Measurements from ENCODE around the gene GZMM.

Gene GZMM

DNA sequence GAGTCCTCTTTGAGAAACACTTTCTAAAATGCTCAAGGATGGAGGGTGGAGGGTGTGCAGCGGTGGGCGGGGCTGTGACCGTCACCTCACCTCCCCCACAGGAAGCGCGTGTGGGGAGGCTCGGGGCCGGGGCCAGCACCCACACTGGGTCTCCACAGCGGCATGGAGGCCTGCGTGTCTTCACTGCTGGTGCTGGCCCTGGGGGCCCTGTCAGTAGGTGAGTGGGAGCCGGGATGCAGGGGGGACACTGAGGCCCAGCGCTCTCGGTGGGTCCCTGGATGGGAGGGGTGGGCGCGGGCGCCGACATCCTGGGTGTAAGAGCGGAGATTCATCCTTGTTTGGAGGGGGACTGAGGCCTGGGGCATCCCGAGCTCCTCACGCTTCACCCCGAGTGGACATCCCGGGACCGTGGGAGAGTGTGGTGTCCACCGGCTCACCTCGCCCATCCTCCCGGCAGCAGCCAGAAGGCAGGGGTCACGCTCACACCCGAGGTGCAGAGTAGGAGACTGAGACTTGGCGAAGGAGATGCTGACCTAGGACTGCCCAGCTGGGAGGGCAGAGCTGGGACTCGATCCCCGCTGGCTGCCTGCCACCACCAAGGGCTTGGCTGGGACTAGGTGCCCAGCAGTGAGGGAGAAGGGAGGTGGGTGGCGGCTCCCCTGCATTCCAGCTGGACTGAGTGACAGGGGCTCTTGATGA is at the start of gene GZMM:
Gene GZMM (plus strand): TSS at position 144 of the 699 bp plus-strand sequence. CDS start 19 bp downstream, at position 163.
- H3K4me3 ChIP-seq (replicated peaks in 1 of 2; ENCODE audit: low read depth in 2 of 2, low read length in 2 of 2): no peak within 1 kb of the TSS
- no peak for DNase-seq (ENCODE audit: low read depth in 2 of 2)

DNA sequence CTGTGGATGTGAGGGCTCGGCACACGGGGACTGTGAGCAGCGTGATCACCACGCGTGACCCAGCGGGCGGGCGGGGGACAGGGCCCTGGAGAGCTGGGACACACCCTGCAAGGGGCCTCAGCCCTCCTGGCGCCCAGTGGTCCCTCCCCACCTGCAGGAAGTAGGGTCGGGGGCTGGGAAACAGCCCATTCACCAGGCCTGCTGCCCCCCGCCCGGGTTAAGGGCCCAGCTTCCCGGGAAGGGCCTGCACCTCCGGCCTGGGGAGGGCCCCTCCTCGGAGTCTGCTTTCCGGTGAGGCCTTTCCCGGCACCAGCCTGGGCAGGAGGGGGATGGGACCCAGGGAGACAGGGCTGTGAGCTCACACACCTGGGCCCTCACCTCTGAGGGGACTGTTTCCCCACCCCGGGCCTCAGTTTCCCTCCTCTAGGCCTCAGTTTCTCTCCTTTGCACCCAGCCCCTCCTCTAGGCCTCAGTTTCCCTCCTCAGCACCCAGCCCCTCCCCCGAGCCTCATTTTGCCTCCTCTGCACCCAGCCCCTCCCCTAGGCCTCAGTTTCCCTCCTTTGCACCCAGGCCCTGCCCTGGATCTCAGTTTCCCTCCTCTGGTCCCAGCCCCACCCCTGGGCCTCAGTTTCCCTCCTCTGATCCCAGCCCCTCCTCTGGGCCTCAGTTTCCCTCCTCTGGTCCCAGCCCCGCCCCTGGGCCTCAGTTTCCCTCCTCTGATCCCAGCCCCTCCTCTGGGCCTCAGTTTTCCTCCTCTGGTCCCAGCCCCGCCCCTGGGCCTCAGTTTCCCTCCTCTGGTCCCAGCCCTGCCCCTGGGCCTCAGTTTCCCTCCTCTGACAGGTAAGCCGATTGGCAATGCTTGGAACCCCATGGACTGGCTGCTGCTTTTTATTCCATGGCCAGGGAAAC is 49.4 kb upstream of the GZMM start:
- H3K4me3 ChIP-seq (replicated peaks in 1 of 2; ENCODE audit: low read depth in 2 of 2, low read length in 2 of 2): no peak overlapping the region
- TF ChIP-seq, protein P1, sequence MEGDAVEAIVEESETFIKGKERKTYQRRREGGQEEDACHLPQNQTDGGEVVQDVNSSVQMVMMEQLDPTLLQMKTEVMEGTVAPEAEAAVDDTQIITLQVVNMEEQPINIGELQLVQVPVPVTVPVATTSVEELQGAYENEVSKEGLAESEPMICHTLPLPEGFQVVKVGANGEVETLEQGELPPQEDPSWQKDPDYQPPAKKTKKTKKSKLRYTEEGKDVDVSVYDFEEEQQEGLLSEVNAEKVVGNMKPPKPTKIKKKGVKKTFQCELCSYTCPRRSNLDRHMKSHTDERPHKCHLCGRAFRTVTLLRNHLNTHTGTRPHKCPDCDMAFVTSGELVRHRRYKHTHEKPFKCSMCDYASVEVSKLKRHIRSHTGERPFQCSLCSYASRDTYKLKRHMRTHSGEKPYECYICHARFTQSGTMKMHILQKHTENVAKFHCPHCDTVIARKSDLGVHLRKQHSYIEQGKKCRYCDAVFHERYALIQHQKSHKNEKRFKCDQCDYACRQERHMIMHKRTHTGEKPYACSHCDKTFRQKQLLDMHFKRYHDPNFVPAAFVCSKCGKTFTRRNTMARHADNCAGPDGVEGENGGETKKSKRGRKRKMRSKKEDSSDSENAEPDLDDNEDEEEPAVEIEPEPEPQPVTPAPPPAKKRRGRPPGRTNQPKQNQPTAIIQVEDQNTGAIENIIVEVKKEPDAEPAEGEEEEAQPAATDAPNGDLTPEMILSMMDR (IDR thresholded peaks at IDR 0.05; ENCODE audit: low read depth, low read length): no peak
- DNase-seq (ENCODE audit: low read depth in 2 of 2): no peak

More for the DNA sequence above, at the start of gene GZMM:
- TF ChIP-seq, protein P1 (IDR thresholded peaks at IDR 0.05; ENCODE audit: low read depth, low read length): no peak

- TF ChIP-seq, protein P1 (IDR thresholded peaks at IDR 0.05; ENCODE audit: low read depth, low read length): no peak
- H3K4me3 ChIP-seq (replicated peaks in 1 of 2; ENCODE audit: low read depth in 2 of 2, low read length in 2 of 2): no peak overlapping the region
- no peak for DNase-seq (ENCODE audit: low read depth in 2 of 2)
Measured at GRCh38 chr19:495081-495401, 48.8 kb upstream of the GZMM start.

DNA sequence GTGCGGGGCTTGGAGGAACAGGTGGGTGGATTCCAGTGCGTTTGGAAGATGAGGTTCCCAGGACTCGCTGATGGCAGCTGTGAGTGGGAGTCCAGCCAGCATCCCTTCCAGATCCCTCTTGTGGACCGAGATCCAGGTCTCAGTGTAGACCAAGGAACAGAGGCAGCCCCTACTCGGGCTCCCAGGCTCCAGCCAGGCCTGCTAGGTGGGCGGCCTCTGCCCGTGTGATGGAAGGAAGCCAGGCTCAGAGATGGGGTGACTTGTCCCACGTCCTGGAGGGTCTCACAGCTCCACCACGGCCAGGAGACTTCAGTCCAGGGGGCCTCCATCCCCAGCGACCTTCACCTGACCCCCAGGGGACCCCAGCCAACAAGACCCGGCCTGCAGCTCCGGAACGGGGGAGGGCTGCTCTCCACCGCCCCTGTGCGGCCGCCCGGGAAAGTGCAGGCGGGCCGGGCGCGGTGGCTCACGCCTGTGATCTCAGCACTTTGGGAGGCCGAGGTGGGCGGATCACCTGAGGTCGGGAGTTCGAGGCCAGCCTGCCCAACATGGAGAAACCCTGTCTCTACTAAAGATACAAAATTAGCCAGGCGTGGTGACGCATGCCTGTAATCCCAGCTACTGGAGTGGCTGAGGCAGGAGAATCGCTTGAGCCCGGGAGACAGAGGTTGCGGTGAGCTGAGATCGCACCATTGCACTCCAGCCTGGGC is 48.3 kb upstream of the GZMM start:
- H3K4me3 ChIP-seq (replicated peaks in 1 of 2; ENCODE audit: low read depth in 2 of 2, low read length in 2 of 2): no peak overlapping the region
- peak; percentile 39 to 43 for DNase-seq (ENCODE audit: low read depth in 2 of 2)
- TF ChIP-seq, protein P1 (IDR thresholded peaks at IDR 0.05; ENCODE audit: low read depth, low read length): peak; percentile 72

DNA sequence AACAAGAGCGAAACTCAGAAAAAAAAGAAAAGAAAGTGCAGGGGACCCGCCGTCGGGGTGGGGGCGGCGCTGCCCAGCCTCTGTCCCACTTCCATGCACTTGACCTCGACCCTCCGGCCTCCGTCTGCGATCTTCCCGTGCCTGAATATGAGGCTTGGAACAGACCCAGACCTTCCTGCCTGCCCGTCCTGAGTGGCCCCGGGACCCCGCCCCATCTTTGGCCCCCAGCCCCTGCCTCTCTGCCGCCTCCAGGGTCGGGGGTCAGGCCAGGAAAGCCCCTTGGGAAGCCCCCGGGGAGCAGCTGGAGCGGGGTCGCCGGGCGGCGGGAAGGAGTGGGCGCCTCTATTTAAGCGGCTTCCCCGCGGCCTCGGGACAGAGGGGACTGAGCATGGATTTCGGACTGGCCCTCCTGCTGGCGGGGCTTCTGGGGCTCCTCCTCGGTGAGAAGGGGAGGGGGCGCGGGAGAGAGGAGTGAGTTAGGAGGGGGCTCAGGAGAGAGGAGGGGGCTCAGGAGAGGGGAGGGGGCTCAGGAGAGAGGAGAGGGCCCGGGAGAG is 47.7 kb upstream of the GZMM start, which contains the start of gene MADCAM1:
Gene MADCAM1 (plus strand): TSS at position 375 of the 554 bp plus-strand sequence. CDS start 14 bp downstream, at position 389.
- DNase-seq (ENCODE audit: low read depth in 2 of 2): no peak
- H3K4me3 ChIP-seq (replicated peaks in 1 of 2; ENCODE audit: low read depth in 2 of 2, low read length in 2 of 2): no peak within 1 kb of the TSS
- TF ChIP-seq, protein P1 (IDR thresholded peaks at IDR 0.05; ENCODE audit: low read depth, low read length): no peak

- DNase-seq (ENCODE audit: low read depth in 2 of 2): no peak
- TF ChIP-seq, protein P1 (IDR thresholded peaks at IDR 0.05; ENCODE audit: low read depth, low read length): no peak
- no peak overlapping the region for H3K4me3 ChIP-seq (replicated peaks in 1 of 2; ENCODE audit: low read depth in 2 of 2, low read length in 2 of 2)
Measured at GRCh38 chr19:496986-497385, 46.9 kb upstream of the GZMM start.

Measured in cardiac fibroblast (primary cell).